GM18907 (cell line): ENCODE data around the gene IL23R.
"Not testable (repeated sequence)": the region's sequence is repeated elsewhere in the genome, so short reads cannot be mapped to it uniquely, and the experiment has no call there.

Experiments
- ATAC-seq: cut with Tn5 transposase; IDR thresholded peaks from one replicate; pipeline ENCODE4 v1.9.1; 2021; ENCODE audit warnings: mild to moderate bottlenecking, moderate library complexity; ENCODE audit not compliant: unreplicated experiment

IL23R gene

DNA sequence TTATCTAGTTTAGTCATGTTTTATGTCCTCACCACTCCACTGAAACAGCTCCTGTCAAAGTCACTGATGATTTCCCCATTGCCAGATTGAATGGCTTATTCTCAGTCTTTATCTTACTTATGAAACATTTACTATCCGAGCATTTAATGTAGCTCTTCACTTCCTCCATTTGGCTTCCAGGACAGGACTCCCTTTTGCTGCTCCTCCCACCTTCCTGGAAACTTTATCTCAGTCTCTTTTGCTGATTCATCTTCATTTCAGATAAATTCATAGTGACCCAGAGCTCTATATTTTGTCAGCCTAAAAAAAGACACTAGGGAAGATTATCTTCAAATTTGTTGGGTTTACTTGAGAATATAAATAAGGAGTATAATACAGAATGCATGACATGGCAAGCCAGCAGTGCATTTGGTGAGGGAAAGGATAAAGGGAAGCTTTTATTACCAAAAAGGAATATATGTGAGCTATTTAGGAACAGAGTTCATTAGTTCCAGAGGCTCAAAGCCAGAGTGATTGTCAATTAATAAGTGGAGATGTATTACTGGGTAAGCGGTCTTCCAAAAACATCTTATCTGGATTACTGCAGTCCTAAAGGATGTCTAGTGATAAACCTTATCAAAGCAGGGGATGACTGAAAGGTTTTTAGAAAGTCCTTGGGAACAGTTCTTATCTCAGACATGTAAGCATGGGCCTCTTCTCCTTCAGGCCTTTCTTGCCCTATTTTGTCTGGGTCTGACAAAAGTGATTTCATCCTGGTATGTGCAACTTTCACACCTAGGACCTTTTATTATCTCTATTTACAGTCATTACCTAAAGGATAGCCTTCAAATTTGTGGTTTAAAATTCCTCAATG is 25.6 kb downstream of the IL23R start:
- no peak for ATAC-seq

DNA sequence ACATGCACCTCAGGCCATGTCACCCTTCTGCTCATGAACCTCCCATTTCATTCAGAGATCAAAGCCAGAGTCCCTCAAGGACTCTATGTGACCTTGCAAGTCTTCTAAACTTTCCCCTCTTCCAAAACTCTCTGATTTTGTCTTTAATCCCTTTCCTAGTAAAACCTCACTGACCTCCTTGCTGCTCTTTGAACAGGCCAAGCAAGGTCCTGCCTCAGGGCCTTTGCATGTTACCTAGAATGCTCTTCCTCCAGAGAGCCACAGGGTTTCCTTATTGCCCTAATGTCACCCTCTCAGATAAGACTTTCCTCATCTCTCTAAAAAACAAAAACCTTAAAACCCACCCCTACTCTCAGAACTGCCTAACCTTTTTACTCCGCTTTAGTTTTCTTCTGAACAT is 26.6 kb downstream of the IL23R start:
- no peak for ATAC-seq

DNA sequence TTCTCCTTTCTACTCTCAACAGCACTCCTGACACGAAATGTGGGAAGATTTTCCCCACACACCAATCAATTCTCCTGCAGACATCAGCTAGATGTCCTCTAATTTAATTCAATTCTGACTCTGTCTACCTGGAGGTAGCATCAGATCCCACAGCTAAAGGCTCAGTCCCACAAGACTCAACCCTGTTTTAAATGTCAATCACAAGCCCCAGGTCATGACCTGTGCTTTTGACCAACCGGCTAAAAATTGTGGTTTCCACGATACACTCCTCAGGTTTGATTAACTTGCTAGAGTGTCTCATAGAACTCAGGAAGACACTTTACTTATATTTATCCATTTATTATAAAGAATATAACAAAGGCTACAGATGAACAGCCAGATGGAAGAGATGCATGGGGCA is 27.4 kb downstream of the IL23R start:
- ATAC-seq: no peak

DNA sequence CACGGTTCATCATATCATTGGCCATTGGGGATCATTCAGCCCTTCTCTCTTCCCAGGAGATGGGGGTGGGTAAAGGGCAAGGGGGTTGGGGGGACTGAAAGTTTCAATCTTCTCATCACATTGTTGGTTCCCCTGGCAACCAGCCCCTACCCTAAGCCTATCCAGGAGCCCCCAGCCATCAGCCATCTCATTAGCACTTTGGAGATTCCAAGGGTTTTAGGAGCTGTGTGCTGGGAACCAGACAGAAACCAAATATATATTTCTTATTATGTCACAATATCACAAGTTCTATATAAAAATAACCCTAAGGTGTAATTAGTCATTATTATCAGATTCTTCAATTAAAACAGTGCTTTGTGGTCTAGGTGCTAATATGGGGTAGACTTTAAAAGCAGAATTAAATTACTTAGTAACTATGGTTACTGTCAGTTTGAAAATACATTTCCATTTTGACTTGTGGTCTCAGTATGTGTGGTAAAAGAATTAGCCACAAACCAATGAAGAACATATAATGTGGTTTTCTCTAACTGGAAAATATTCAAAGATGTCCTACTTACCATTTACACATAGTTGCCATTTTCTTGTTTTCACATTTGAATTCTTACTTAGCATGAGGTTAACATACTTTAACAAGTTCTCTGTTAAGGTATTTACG is 28.1 kb downstream of the IL23R start:
- peak; percentile 83 for ATAC-seq

DNA sequence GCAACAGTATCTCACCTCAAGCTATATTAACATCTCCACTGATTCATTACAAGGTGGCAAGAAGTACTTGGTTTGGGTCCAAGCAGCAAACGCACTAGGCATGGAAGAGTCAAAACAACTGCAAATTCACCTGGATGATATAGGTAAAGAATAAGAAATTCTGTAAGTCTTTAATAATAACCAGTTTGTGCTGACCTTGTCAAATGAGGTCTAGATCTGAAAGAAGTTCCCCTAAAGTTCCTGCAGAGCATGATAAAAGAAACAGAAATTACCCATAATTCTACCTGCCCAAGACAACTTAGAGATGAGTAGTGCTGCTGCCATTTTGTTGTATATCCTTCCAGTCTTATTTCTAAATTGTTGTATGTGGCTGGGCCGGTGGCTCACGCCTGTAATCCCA is 34.5 kb downstream of the IL23R start:
- no peak for ATAC-seq

DNA sequence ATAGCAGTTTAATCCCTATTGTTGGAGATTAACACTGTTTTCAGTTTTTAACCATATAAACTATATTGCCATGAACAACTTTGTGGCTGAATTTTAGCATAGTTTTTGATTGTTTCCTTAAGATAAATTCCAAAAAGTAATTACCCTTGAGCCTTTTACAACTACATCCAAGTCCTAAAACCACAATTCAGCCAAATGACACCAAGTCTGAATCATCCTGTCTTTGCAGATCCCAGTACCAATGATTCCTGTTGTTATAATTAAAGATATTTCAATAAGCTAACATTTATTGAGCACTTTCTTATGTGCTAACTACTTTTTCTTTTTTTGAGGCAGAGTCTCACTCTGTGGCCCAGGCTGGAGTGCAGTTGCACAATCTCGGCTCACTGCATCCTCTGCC is 35.6 kb downstream of the IL23R start:
- no peak for ATAC-seq

DNA sequence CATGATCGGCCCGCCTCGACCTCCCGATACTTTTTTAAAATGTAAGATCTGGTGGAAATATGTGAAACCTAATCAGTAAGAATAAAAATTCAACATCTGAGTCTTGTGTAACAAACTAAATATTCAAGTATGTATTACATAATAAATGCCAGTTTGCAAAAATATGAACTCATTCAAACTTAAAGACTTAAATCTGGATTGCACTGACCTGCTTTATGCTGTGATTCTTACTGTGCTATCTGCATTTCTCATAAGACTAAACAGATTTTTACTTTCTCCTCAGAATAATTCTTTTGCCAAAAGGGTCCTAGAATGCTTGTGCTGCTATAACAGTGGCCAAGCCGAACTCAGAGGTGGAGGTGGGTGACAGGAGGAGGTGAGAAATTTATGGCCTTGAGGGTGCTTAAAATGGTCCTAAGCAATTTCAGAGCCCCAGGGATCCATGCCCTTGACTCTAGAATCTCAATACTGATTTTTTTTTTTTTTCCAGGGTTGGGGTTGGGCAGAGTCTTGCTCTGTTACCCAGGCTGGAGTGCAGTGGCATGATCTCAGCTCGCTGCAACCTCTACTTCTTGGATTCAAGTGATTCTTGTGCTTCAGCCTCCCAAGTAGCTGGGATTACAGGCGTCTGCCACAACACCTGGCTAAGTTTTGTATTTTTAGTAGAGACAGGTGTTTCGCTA is 38.2 kb downstream of the IL23R start:
- no peak for ATAC-seq

DNA sequence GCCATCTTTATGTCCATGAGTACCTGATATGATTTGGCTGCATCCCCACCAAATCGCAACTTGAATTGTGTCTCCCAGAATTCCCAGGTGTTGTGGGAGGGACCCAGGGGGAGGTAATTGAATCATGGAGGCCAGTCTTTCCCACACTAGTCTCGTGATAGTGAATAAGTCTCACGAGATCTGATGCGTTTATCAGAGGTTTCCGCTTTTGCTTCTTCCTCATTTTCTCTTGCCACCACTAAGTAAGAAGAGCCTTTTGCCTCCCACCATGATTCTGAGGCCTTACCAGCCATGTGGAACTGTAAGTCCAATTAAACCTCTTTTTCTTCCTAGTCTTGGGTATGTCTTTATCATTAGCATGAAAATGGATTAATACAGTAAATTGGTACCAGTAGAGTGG is 41.1 kb downstream of the IL23R start:
- not testable (repeated sequence) for ATAC-seq

DNA sequence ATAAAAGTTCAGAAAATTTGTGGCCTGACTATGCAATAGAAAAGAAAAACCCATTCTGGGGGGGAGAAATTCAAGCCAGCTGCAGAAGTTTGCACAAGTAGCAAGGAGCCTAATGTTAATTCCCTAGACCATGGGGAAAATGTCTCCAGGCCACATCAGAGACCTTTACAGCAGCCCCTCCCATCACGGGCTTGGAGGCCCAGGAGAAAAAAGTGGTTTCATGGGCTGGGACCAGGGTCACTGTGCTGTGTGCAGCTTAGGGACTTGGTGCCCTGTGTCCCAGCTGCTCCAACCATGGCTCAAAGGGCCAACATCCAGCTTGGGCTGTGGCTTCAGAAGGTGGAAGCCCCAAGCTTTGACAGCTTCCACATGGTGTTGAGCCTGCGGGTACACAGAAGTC is 42.0 kb downstream of the IL23R start:
- ATAC-seq: no peak

DNA sequence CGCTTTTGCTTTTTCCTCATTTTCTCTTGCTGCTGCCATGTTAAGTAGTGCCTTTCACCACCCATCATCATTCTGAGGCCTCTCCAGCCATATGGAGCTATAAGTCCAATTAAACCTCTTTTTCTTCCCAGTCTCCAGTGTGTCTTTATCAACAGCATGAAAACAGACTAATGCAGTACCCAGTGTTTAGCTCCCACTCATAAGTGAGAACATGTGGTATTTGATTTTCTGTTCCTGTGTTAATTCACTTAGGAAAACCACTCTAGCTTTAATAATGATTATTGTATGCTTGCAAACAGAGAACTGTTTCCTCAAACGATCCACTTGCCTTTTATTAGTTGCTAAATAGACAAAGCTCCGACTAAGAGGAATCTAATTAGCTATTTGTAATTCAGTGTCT is 43.3 kb downstream of the IL23R start:
- no peak for ATAC-seq

DNA sequence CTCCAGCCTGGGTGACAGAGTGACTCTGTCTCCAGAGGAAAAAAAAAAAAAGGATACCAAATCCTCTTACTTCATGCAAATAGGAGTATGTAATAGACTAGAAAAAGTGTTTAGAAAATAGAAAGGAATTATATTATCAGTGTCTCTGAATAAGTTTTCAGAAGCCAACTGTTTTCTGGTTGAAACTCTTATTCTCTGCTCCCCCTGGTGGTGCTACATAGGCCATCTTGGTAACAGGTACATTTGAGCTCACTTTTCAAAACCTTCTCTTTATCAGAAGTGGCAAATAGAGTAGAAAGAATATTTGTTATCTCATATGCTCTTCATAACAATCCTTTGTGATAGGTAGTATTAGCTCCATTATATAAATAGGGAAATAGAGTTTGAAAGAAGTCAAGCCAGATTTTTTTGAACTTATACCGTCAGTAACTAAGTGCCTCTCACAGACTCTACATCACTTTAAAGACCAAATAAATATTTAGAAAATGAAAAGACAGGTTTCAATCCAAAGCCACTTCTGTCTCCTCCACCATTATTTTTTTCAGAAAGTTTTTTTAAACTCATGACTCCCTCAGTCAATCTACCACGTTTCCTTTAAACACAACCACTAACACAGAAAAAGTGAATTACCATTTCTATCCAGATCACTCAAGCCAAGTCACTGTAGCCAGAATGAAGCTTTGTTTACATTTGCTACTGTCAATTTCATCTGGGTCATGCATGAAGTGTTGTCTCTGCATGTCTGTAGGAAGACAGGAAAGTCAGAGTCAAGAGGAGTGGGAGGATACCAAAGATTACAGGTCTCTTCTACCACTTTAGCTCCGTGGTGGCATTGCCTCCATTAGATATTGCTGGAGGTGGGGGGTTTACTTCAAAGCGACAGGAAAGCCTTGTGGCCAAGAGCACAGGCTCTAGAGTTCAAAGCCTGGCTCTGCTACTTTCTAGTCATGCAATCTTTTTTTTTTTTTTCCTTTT is 45.6 kb downstream of the IL23R start:
- ATAC-seq: peak; percentile 36

DNA sequence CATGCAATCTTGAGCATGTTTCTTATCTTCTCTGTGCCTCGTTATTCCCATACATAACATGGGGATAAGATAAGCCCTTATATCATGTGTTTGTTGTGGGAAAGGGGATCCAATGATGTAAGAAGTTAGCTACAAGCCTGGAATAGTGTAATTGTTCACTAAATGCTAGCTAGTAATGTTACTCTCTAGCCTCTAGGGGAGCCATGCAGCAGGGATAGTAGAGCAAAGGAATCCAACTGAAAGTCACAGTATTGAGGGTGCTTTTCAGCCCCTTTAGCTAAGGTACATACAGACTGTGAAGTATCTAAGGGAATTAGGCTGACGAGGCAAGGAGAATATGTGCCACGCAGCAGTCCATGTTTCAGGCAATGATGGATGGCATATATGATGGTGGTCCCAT is 46.9 kb downstream of the IL23R start:
- no peak for ATAC-seq

DNA sequence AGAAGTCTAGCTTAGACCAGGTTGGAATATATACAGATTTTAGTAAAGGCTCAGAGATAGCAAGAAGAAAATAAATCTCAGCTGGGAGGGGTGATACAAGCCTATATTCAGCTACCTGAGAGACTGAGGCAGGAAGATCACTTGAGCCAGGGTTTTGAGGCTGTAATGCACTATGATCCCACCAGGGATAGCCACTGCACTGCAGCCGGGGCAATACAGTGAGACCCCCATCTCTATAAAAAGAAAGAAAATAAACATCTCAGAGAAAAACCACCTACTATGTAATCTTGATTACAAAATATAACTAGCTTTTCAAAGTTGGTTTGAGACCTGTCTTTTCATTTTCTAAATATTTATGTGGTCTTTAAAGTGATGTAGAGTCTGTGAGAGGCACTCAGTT is 47.7 kb downstream of the IL23R start:
- ATAC-seq: no peak

DNA sequence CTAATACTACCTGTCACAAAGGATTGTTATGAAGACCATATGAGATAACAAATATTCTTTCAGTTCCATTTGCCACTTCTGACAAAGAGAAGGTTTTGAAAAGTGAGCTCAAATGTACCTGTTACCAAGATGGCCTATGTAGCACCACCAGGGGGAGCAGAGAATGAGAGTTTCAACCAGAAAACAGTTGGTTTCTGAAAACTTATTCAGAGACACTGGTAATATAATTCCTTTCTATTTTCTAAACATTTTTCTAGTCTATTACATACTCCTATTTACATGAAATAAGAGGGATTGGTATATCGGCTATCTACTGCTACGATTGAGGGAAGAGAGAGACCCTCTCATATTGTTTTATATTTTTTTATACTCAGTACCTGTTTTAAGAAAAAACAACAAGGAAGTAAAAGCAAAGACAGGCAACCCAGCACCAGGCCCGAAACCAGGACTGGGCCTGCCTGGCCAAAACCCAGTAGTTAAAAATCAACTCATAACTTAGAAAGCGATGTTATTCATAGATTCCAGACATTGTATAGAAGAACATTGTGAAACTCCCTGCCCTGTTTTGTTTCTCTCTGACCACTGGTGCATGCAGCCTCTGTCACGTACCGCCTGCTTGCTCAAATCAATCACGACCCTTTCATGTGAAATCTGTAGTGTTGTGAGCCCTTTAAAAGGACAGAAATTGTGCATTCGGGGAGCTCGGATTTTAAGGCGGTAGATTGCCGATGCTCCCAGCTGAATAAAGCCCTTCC is 48.3 kb downstream of the IL23R start:
- peak; percentile 87 for ATAC-seq

DNA sequence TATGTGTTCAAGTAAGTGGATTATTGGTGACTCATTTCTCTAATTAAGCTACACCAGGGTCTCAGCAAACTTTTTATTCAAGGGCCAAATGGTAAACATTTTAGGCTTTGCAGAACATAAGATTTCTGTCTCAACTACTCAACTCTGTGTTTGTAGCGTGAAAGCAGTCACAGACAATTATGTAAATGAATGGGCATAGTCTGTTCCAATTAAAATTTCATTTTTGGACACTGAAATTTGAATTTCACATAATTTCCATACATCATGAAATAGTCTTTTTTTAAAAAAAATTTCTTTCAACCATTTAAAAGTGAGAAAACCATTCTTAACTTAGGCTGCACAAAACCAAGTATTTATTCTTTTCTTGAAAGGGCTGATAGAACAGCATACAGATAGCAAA is 50.1 kb downstream of the IL23R start:
- ATAC-seq: no peak

DNA sequence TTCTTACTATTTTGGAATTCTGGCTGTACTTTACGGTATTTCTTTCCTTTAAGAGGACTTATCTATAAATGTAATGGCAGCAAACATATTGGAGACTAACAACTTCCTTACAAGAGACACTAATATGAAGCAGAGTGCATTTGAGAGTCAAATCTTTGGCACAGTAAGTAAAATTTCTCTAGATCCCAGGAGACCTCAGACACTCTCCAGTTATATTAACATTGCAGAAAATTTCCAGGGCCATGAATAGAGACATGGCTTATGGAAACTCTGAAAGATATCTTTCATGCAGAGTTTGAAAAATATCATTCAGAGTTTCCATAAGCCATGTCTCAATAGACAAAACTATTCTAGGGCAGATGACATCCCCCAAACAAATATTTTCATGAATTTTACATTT is 51.2 kb downstream of the IL23R start:
- ATAC-seq: no peak

DNA sequence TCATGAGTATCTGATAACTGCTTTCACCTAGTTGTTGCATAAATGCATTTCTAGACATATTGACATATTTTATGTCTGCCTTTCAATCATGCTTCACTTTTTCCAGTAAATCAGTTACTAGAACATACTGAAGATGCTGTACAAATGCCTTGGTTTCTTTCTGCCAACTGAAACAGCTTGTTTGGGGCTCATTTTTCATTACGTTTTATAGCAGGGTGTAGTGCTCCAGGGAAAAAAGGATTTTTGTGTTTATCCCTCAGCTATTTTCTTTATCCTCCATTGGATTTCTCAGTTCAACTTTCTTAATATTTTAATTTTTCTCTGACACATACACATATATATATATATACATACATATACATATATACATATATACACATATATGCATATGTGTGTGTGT is 51.7 kb downstream of the IL23R start:
- ATAC-seq: no peak

DNA sequence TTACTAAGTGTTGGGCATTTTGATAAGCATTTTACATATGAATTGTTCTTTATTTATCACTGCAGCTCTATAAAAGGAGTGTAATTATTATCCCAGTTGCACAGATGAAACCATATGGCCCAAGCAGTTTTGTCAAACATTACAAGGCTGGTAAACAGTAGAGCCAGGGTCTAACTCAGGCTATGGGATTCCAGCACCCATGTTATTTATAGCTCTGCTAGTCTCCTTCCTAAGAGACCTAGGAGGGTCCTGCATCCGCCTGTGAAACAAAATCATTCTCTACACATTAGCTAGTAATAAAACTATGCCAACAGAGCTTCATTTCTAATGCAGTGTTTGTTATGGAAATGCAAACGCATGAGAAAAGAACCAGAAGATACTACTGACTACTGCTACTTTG is 58.6 kb downstream of the IL23R start:
- no peak for ATAC-seq

DNA sequence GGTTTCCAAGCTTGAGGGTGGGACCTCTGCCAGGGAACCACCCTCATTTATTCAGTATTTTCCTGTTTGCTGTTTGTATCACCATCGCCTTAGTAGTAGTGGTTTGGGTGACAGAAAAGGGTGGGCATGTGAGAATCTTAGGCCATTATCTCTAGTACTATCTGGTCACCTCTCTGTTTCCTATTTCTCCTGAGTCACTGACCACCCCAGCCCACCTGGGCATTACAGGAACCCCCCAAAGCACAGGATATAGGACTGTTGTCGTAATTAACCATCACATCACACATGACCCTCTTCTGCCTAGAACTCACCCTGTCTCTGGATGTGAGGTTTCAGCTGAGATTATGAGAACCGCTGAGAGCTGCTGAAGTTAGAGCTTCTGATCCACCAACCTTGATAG is 60.4 kb downstream of the IL23R start:
- ATAC-seq: no peak

DNA sequence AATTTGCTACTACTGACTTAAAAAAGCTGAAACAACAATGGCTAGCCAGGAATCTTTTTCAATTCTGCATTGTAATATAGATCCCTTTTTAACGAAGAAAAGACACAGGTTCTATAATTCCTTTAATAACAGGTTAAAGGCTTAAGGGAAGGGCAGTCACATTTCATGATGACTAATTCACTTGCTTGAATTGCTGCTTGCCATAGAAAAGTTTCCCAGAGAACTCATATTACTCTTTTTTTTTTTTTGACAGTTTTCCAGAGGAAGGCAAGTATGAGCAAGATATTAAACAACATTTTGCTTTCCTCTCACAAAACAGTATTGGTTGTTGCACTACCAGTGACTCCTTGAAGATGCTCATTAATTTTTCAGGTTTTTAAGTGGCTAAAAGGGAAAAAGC is 60.9 kb downstream of the IL23R start:
- no peak for ATAC-seq
